ENCODE measurements around the gene ZNF587B. TPM values are rescaled to one million over a fixed set of nuclear protein-coding genes. Genes with fewer than 3 reads are reported as not detected.
"Not testable (repeated sequence)": the region's sequence is repeated elsewhere in the genome, so short reads cannot be mapped to it uniquely, and the experiment has no call there.

Gene ZNF587B
- 24.7 and 29.6 TPM in 2 replicates for total RNA-seq

DNA sequence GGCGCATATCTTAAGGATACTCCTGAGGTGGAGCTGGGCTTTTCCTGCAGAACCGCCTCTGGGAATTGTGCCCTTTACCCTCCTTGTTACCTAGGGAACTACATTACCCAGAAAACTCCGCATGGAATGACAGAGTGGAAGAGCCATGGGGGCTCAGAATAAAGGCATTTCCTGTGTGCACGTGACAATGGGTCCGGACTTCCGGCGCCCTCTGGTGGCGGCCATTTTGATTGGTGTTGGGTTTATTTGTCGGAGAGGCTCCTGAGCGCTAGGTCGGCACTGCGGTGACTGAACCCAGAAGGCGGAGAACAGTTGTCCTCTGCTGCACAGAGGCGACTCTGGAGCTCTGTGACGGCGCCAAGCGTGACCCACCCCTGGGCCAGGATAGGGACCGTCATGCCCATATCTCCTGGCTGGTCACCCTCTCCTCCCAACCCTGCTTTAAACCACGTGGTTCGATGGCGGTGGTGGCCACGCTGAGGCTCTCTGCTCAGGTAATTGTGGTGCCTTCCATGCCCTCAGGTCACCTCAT is at the start of gene ZNF587B:
Gene ZNF587B (plus strand): TSS at position 229 of the 532 bp plus-strand sequence. CDS start 230 bp downstream, at position 459.
- no peak for DNase-seq (ENCODE audit: low read depth, low spot score)

DNA sequence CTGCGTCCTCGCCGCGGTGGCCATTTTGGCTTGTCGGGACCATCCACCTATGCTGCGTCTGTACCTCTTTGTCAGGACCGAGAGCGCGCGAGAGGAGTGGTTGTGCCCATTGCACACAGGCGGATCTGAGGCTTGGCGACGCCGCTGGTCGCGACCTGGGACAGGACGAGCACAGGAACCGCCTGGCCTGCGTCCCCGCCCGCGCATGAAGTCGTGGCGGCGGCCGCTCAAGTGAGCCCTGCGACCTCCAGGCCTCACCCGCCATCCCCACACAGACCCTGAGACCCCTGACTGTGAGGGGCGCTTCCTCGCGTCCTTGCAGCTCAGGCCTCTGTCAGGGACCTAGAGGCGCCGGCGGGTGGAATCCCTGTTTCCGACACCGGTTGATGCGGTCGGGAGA is 43.8 kb upstream of the ZNF587B start:
- DNase-seq (ENCODE audit: low read depth, low spot score) = no peak

DNA sequence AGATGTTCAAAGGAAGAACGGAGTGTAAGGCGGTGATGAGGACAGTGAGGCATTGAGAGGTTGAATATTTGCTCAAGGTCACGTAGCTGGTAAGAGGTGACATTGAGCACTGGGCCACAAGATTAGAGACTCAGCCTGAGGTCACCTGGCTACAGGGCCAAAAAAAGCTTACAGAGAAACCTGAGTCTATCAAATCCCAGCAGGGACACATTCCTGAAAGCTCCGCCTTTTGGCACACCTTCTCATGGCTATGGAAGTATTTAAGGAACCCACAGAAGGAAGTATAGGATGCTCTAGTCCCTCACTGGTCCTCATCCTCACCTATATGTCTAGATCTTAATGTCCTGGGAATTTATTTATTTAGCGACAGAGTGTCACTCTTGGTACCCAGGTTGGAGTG is 43.2 kb upstream of the ZNF587B start:
- no peak for DNase-seq (ENCODE audit: low read depth, low spot score)

DNA sequence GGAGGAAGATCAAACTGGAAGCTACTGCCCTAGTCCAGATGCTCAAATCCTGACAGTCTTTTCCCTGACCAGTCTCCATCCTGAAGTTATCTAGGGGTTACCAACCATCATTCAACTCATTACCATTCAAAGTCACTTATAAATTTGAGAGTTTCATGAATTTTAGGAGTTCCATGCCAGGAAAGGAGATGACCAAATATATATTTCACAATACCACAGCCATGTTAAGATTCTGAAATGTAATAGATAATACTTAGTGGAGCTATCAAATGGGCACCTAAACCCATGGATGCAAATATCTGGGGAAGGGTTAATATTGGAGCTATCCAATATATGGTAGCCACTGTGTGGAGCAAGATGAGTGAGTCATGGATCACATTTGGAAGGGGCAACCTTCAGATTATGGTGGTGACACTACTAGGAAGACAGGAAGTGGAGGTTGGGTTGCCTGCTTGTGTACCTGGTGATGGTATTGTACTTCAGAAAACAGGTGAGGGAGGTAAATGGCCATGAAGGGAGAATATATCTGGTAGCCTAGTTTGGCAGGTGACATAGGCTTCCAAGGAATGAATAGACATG is 41.9 kb upstream of the ZNF587B start:
- DNase-seq (ENCODE audit: low read depth, low spot score) = no peak

DNA sequence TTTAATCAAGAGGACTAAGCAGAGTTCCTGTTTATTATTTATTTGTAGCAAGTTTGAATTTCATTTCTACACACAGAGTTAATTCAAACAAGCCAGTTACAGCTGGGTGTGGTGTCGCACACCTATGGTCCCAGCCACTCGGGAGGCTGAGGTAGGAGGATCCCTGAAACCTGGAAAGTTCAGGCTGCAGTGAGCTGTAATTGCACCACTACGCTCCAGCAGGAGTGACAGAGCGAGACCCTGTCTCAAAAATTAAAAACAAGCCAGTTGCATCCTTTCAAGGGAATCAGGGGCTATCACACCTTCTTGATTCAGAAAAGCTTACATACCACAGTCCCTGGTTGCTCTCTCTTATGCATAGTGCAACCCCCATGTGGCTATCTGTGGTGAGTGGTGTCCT is 40.8 kb upstream of the ZNF587B start:
- DNase-seq (ENCODE audit: low read depth, low spot score) = no peak

DNA sequence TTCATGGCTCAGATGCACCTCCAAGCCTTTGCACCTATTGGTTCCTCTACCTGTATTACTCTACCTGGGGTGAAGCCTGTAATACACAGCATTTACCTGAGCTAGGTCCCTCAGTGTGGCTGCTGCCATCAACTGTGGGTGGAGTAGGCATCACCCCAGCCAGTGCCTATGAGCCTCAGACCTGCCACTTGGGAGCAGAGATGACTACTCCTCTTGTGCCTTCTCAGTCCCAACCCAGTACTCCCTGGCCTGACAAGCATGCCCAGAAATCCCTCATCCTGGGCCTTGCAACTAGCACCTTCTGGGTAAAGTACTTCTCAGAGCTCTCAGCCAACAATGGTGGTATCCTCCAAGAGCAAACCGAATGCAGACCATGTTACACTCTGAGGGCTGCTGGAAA is 33.5 kb upstream of the ZNF587B start:
- not testable (repeated sequence) for DNase-seq (ENCODE audit: low read depth, low spot score)

DNA sequence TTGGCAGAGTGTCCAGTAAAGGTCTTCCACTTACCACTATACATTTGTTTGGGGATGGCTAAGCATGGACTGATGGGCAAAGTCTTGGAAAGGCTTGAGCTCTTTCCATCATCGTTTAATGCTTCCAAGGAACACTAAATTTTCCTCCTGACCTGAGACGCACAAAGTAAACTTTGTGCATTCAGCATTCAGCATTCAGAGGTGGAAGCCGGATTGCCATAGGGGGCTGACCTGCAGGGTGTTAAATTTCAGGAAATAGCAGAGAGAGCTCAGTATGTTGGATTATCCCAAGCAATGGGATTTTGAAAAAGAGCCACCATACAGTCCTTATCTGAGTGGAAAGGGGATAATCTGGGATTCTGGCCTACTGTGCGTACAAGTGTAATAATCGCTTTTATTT is 29.4 kb upstream of the ZNF587B start:
- no peak for DNase-seq (ENCODE audit: low read depth, low spot score)

DNA sequence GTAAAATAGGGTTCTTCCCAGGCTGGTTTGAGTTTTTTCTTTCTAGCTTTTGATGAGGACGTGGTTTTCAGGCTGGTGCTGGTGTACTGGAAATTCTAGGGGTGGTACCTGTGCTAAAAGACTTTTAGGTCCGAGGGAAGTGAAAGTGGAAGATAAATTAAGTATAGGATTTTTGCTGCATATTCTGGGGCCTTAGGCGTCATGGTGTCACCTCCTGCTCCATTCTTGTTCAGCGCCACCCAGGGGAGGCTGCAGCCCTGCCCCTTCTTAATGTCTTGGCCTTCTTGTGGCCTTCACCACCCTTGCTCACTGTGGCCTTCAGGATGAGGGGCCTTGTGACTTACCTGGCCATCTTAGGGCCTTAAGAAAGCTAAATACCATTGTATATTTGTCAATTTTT is 27.8 kb upstream of the ZNF587B start:
- DNase-seq (ENCODE audit: low read depth, low spot score) = no peak

DNA sequence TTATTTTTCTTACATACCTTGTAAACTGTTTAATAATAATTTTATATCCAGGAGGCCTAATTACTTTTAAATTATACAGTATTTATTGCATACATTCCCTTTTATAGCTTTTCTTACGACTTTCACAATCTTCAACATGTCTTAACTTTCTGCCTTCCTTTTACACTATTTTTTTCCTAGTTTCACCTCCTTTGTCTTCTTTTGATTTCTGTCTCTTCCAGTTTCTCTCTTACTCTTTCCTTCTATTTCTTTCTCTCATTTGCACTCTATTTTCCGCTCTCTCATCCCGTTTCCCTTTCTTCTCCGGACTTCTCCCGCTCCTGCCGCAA is 26.9 kb upstream of the ZNF587B start:
- no peak for DNase-seq (ENCODE audit: low read depth, low spot score)

DNA sequence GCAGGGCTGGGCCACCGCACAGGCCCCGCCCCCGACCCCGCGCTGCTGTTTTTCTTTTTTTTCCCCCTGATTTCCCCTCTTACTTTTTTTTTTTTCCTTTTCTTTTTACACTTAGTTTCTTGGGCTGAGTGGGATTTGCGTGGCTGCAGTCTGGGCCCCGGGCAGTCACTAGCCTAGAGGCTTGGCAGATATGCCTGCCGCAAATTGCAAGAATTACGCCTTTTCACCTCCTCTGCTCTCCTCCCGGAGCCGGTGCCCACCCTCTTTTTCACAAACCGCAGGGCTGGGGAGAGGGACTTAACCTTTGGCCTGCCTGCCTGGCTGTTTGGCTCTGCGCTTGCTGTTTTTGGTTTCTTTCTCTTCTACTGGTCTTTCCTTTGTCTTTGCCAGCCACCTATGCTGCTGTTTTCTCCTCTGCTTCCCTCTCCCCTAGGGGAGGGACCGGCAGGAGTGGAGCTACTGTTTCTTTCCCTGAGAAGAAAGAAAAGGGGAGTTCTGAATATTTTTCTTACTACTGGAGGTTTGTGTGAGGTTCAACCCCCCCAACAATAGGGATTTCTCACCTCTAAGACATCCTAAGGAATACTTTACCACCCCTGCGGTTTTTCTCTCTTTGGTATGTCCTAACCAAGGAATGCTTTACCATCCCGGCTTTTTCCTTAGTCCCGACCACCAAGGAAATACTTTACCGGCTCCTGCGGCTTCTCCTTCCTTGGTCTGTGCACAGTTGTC is 26.3 kb upstream of the ZNF587B start:
- DNase-seq (ENCODE audit: low read depth, low spot score) = no peak

DNA sequence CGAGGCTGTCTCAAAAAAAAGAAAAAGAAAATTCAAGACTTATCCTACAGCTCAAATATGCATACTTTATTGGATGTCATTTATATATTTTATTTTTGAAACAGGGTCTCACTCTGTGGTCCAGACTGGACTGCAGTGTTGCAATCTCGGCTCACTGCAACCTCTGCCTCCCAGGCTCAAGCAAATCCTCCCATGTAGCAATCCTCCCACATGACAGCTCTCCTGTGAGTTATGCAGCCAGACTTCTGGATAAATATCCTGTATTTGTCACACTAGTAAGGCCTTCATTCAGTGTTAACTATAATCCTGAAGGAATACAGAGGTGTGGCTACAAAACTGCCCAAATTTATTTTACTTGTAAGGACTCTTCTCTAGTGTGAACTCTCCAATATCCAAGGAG is 22.6 kb upstream of the ZNF587B start:
- DNase-seq (ENCODE audit: low read depth, low spot score) = no peak

DNA sequence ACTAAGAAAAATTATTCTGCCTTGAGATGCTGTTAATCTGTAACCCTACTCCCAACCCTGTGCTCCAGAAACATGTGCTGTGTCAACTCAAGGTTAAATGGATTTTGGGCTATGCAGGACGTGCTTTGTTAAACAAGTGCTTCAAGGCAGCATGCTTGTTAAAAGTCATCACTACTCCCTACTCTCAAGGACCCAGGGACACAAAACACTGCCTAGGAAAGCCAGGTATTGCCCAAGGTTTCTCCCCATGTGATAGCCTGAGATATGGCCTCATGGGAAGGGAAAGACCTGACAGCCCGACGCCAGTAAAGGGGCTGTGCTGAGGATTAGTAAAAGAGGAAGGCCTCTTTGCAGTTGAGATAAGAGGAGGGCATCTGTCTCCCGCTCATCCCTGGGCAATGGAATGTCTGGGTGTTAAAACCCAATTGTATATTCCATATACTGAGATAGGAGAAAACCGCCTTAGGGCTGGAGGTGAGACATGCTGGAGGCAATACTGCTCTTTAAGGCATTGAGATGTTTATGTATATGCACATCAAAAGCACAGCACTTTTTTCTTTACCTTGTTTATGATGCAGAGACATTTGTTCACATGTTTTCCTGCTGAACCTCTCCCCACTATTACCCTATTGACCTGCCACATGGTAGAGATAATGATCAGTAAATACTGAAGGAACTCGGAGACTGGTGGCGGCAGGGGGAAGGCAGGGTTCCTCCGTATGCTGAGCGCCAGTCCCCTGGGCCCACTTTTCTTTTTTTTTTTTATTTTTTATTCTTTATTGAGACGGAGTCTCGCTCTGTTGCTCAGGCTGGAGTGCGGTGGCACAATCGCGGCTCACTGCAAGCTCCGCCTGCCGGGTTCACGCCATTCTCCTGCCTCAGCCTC is 19.4 kb upstream of the ZNF587B start:
- not testable (repeated sequence) for DNase-seq (ENCODE audit: low read depth, low spot score)

DNA sequence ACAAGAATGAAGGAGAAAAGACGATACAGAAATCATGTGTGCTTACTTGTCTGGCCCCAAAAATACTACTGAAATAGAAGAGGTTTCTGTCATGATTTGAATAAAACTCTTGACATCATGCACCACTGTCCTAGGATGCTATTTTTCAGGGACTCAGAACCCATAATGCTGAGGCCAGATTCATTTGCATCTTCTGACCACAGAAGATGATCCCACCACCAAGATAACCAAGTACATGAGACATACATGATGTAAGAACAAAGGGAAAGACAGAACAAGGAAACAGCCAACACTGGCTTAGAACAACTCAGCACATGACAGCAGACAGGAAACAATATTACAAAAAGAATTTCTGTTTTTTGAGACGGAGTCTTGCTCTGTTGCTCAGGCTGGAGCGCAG is 17.9 kb upstream of the ZNF587B start:
- no peak for DNase-seq (ENCODE audit: low read depth, low spot score)

DNA sequence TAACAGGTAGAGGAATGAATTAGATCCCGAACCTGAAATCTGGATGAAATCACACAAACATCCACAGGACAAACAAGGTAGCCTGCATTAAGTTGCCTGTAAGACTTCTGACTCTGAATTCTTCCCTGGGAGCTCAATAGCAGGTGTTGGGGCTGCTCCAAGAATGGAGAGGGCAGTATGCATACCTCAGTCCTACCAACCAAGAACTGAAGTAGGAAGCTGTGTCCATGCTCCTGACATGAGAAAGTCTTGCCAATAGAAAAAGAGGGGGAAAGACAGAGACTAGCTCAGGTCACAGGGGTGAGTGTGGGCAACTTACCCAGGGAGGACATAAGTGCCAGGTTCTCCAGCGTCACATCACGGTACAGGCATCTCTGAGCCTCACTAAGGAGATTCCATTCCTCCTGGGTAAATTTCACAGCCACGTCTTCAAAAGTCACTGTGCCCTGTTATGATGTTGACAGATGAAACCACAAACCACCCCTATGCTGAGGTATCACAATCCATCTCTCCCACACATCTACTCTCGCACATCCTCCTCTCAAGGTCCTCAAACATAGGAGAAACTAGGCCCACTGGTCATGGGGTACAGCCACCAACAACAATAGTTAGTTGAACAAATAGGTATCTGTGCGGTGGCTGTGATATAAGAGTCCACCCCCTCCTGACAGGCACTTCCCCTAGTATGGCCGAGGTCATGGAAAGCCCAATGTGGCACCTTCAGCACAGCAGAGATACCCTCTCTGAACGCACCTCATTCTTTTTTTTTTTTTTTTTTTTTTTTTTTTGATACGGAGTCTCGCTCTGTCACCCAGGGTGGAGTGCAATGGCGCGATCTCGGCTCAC is 16.9 kb upstream of the ZNF587B start:
- DNase-seq (ENCODE audit: low read depth, low spot score) = not testable (repeated sequence)

DNA sequence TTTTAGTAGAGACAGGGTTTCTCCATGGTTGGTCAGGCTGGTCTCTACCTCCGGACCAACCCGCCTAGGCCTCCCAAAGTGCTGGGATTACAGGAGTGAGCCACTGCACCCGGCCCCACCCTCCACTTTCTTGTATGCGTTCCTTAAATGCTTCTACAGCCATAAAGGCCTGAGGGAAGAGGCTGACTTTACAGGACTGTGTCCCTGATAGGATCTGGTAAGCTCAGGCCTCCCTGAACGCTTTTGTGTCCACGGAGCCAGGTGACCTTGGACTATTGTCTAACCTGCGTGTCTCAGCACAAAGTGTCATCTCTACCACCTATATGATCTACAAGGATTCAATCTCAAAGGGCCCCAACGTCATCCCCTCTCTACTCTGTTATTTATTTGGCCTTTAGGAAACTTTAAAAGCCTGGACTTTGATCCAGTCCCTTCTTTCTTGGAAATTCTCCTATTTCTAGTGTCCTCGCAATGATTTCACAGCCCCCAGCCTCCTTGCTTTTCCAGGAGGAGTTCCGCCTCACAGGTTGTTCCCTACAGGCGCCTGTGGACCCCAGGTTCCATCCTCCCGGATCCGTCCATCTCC is 16.1 kb upstream of the ZNF587B start:
- DNase-seq (ENCODE audit: low read depth, low spot score) = no peak

DNA sequence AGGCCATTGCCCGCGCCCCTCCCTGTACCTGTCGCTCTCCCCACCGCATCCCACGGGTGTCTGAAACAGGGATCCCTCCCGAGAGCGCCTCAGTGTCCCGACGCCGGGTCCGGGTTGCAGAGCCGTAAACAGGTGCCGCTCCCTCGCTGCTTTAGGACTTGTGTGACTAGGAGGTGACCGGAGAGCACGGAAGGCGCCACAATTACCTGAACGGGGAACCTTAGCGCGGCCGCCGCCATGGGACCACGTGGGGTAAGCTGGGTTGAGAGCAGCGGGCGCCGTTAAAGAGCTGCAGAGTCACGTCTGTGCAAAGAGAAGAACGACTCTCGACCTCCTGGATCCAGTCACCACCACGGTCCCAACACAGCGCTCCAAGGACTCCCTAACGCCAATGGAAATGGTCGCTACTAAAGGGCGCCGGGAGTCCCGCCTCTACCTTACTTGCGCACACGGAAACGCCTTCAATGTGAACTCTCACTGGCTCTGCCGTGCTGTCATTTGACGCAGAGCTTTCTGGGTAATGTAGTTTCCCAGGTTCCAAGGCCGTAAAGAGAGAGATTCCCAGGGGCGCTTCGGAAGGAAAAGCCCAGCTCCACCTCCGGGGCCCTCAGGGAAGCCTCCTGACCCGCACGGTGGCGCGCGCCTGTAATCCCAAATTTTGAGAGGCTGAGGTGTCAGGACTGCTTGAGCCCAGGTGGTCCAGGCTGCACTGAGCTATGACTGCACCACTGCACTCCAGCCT is 15.4 kb upstream of the ZNF587B start, which contains the start of gene ZNF552:
Gene ZNF552 (minus strand): TSS at position 409 of the 742 bp plus-strand sequence. CDS start 170 bp downstream, at position 239.
- peak; percentile 74 for DNase-seq (ENCODE audit: low read depth, low spot score)

DNA sequence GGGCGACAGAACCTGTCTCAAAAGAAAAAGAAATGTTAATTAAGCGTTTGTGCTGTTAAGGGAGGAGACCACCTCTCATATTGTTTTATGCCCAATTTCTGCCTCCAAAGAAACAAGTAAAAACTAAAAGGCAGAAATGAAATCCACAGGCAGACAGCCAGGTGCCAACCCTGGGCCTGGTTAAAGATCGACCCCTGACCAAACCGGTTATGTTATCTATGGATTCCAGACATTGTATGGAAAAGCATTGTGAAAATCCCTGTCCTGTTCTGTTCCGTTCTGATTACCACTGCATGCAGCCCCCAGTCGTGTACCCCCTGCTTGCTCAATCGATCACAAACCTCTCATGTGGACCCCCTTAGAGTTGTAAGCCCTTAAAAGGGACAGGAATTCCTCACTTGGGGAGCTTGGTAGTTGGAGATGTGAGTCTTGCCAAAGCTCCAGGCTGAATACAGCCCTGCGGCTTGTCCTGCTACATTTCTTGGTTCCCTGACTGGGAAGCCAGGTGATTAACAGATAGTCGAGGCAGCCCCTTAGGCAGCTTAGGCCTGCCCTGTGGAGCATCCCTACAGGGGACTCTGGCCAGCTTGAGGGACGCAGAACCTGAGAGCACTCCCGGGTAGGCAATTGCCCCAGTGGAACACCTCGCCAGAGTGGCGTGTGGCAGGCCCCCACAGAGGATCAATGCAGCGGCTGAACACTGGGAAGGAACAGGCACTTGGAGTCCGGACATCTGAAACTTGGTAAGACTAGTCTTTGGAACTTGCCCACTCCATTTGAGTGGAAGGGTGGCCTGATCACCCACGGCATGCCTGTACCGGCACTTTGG is 14.6 kb upstream of the ZNF587B start:
- no peak for DNase-seq (ENCODE audit: low read depth, low spot score)

DNA sequence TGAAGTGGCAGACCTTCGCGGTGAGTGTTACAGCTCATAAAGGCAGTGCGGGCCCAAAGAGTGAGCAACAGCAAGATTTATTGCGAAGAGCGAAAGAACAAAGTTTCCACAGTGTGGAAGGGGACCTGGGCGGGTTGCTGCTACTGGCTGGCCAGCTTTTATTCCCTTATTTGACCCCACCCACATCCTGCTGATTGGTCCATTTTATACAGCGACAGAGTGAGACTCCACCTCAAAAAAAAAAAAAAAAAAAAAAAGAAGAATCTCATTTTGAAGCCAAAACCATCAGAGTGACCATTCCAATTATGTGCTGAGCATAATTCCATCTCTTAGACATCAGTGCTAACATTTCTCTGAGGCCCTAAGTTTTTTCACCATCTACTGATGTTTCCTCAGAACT is 13.4 kb upstream of the ZNF587B start:
- no peak for DNase-seq (ENCODE audit: low read depth, low spot score)

DNA sequence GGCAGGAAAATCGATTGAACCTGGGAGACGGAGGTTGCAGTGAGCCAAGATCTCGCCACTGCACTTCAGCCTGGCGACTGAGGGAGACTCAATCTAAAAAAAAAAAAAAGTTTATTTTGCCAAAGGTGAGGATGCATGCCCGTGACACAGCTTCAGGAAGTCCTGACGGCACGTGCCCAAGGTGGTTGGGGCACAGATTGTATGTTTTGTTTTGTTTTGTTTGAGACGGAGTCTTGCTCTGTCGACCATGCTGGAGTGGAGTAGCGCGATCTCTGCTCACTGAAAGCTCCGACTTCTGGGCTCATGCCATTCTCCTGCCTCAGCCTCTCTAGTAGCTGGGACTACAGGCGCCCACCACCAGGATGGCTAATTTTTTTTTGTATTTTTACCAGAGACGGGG is 12.1 kb upstream of the ZNF587B start:
- DNase-seq (ENCODE audit: low read depth, low spot score) = no peak
